OCI-LY7 (cell line): ENCODE data around the gene EPB41L1. TPM values are rescaled to one million over a fixed set of nuclear protein-coding genes. Genes with fewer than 3 reads are reported as not detected.
A peak's percentile ranks its signal among the peaks of the same experiment; 100 is the strongest.

Experiments
- BruUV-seq: library from RNA; stranded (reverse); fragments of 400-500 nt; replicated peaks from 2 replicates; lab custom pipeline; 2021; lab: Mats Ljungman, UMichigan
- CTCF ChIA-PET: fragments of 300-600 bp; sonication (Branson Sonifier 250); formaldehyde crosslinking; loops from one replicate; lab custom pipeline; 2022; ENCODE audit warnings: antibody characterized with exemption; ENCODE audit not compliant: unreplicated experiment; lab: Charles Lee
- POLR2A ChIA-PET: fragments of 300-600 bp; sonication (Branson Sonifier 250); formaldehyde crosslinking; loops from one replicate; lab custom pipeline; 2022; ENCODE audit warnings: antibody characterized with exemption; lab: Charles Lee
- DNase-seq: peaks from one replicate; pipeline ENCODE4 v3.0.0-alpha.2; 2015; ENCODE audit warnings: low spot score
- H2AFZ ChIP-seq: fragments of 200-600 bp; sonication (generic), shearing (Covaris generic); 2 replicates; pipeline ENCODE4 v1.6.1; 2014; ENCODE audit warnings: mild to moderate bottlenecking, antibody characterized with exemption, low read length, moderate library complexity
- H3K27ac ChIP-seq: fragments of 200-600 bp; sonication (generic); 2 replicates; pipeline ENCODE4 v1.5.1; 2014; ENCODE audit warnings: mixed run types, low read depth, mild to moderate bottlenecking, moderate library complexity, low read length, inconsistent platforms; ENCODE audit not compliant: poor library complexity, severe bottlenecking
- H3K36me3 ChIP-seq: fragments of 200-600 bp; sonication (generic); 2 replicates; pipeline ENCODE4 v1.6.1; 2014; ENCODE audit warnings: mild to moderate bottlenecking, antibody characterized with exemption, low read length, moderate library complexity, mixed read lengths; ENCODE audit not compliant: insufficient read depth
- H3K4me1 ChIP-seq: fragments of 200-600 bp; sonication (generic); 2 replicates; pipeline ENCODE4 v1.5.1; 2014; ENCODE audit warnings: mild to moderate bottlenecking, low read length; ENCODE audit not compliant: insufficient read depth, poor library complexity, severe bottlenecking
- H3K4me2 ChIP-seq: fragments of 200-600 bp; sonication (generic); 2 replicates; pipeline ENCODE4 v1.6.1; 2014; ENCODE audit warnings: mild to moderate bottlenecking, low read length
- H3K4me3 ChIP-seq: fragments of 200-600 bp; sonication (generic); 2 replicates; pipeline ENCODE4 v1.5.1; 2014; ENCODE audit warnings: mild to moderate bottlenecking, low read depth, low read length; ENCODE audit not compliant: poor library complexity, severe bottlenecking
- H3K79me2 ChIP-seq: fragments of 200-600 bp; sonication (generic); 2 replicates; pipeline ENCODE4 v1.6.1; 2016; ENCODE audit warnings: low read depth, mild to moderate bottlenecking, low read length, moderate library complexity, mixed read lengths; ENCODE audit not compliant: insufficient read depth
- H3K9me2 ChIP-seq: fragments of 200-600 bp; sonication (generic); 2 replicates; pipeline ENCODE4 v1.6.1; 2016; ENCODE audit warnings: mild to moderate bottlenecking, low read length, mixed read lengths; ENCODE audit not compliant: insufficient read depth
- H3K9me3 ChIP-seq: fragments of 200-600 bp; sonication (generic); 2 replicates; pipeline ENCODE4 v1.6.1; 2014; ENCODE audit warnings: mild to moderate bottlenecking, mixed run types, low read length, mixed read lengths
- H4K20me1 ChIP-seq: fragments of 200-600 bp; sonication (generic); 2 replicates; pipeline ENCODE4 v1.6.1; 2014; ENCODE audit warnings: mild to moderate bottlenecking, antibody characterized with exemption, low read length, moderate library complexity, mixed read lengths; ENCODE audit not compliant: insufficient read depth
- CTCF ChIP-seq: fragments of 200-600 bp; sonication (generic); conservative IDR thresholded peaks from 2 replicates; pipeline ENCODE4 v1.5.1; 2014; ENCODE audit warnings: mild to moderate bottlenecking, antibody characterized with exemption, low read length, moderate library complexity, mixed read lengths
- EZH2phosphoT487 ChIP-seq: fragments of 200-600 bp; sonication (generic); IDR thresholded peaks from 2 replicates; pipeline ENCODE4 v1.6.1; 2018; ENCODE audit warnings: low read depth, borderline replicate concordance, mild to moderate bottlenecking, mixed run types, antibody characterized with exemption, low read length, moderate library complexity, mixed read lengths
- intact Hi-C: fragments of 100-400 bp; cut with micrococcal nuclease; formaldehyde crosslinking; loops from one replicate; pipeline ENCODE4 v1.10.0; 2022; ENCODE audit not compliant: unreplicated experiment
- total RNA-seq, 2 experiments: library from RNA; depleted of rRNA in 1 of 2; stranded (reverse); fragments of >200 nt in 1 of 2; shearing (Covaris generic) in 1 of 2; gene quantifications; 2 replicates each; pipeline ENCODE4 v1.2.3, GENCODE V29; 2014 to 2022

The EPB41L1 gene
- total RNA-seq, 2 experiments from 2014 or later: 0.54 to 1.6 TPM

DNA sequence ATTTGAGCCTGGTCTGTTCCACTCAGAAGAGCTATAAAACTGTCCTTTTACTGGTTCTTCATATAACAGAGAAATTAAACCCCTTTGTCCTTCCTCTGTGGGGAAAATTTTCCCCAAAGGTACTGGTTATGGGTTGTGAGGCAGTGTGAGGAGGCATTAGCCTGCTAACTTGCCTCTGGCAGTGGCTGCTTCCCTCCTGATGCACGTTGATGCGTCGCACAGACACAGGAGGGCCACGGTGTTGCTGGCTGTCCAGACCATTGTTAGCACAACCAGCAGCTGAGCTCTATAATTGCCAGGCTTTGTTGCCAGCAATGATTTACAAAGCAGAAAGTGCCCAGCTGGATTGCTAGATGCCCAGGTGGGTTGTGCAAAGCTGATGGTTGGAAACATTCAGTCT, 91.9 kb downstream of the EPB41L1 start:
- ChIA-PET POLR2A (interaction anchor here (0.6 kb wide), 1 partner anchor 270 kb away, joined by 4 read pairs; no protein-coding TSS in a partner anchor), CTCF (no interaction called here)
- Histone ChIP-seq H3K79me2 (peaks cover 21% of the 10 kb centered on the region; the same call in 1 of the 2 replicates), H3K9me2 (no peaks in the 10 kb centered on the region), H4K20me1 (0 out of 2 replicates have a peak, but pooled peaks cover 6% of the 10 kb centered on the region), H3K4me2 (no peak overlapping the region), H3K4me3 (no peak overlapping the region), H3K27ac (no peak overlapping the region), H3K4me1 (no peaks in the 10 kb centered on the region), H3K36me3 (peaks cover 95% of the 10 kb centered on the region), H3K9me3 (no peaks in the 10 kb centered on the region), H2AFZ (no peak overlapping the region)
- no TSS peak for BruUV-seq
- intact Hi-C loops: no loop called here
- TF ChIP-seq CTCF (no peak), EZH2phosphoT487 (no peak)
- DNase-seq: no peak

DNA sequence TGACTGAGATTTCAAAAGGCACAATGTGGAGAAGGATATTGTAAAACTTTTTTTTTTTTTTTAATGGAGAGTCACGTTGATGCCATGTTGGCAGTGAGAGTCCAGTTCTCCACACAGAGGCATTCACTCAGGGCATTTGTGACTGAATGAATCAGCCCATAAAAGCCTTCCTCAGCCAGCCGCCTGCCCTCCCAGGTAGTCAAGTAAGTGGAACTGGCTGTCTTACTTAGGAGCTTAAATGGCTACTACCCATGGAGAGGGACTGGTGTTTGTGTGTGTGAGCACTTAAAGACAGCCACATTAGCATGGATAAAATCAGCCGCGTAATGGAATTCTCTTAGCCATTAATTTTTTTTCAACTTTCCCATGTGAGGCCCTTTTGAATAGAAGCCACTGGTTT, 94.3 kb downstream of the EPB41L1 start:
- Histone ChIP-seq H3K4me1 (no peaks in the 10 kb centered on the region), H3K79me2 (peaks cover 7% of the 10 kb centered on the region; the same call in 1 of the 2 replicates), H3K27ac (no peak overlapping the region), H3K36me3 (peaks cover 94% of the 10 kb centered on the region), H3K4me2 (no peak overlapping the region), H2AFZ (no peak overlapping the region), H3K4me3 (no peak overlapping the region), H3K9me3 (no peaks in the 10 kb centered on the region), H3K9me2 (no peaks in the 10 kb centered on the region), H4K20me1 (0 out of 2 replicates have a peak, but pooled peaks cover 6% of the 10 kb centered on the region)
- TSS peak; percentile 21 for BruUV-seq
- TF ChIP-seq EZH2phosphoT487 (no peak), CTCF (no peak)
- intact Hi-C loops: no loop called here
- ChIA-PET CTCF (no interaction called here), POLR2A (interaction anchor here (0.5 kb wide), 1 partner anchor 12 kb away, joined by 5 read pairs; no protein-coding TSS in a partner anchor)
- no peak for DNase-seq

- peaks cover 7% of the 10 kb centered on the region; the same call in 1 of the 2 replicates for H3K79me2 ChIP-seq
- H3K4me2 ChIP-seq: no peak overlapping the region
- DNase-seq: no peak
- H3K36me3 ChIP-seq: peaks cover 94% of the 10 kb centered on the region
- no peak overlapping the region for H3K4me3 ChIP-seq
- ChIA-PET POLR2A (interaction anchor here (0.5 to 1.0 kb wide), 3 partner anchors 11 to 164 kb away, joined by 3 to 5 read pairs (median 3); no protein-coding TSS in a partner anchor), CTCF (no interaction called here)
- no peaks in the 10 kb centered on the region for H3K9me3 ChIP-seq
- no TSS peak for BruUV-seq
- TF ChIP-seq EZH2phosphoT487: no peak
- TF ChIP-seq CTCF: no peak
- H3K9me2 ChIP-seq: no peaks in the 10 kb centered on the region
- no peaks in the 10 kb centered on the region for H3K4me1 ChIP-seq
- H3K27ac ChIP-seq: no peak overlapping the region
- intact Hi-C loops: no loop called here
- H2AFZ ChIP-seq: no peak overlapping the region
- H4K20me1 ChIP-seq: 0 out of 2 replicates have a peak, but pooled peaks cover 6% of the 10 kb centered on the region
These were observed 94.9 kb downstream of the EPB41L1 start for GRCh38 chr20:36249450-36249849.
